Trophoblast cell (in vitro differentiated cells and primary cell): ENCODE results near the gene CR1L.
A peak's percentile ranks its signal among the peaks of the same experiment; 100 is the strongest.

Experiments
- DNase-seq, 2 donors: peaks; one replicate each; pipeline ENCODE4 v3.0.0-alpha.2; 2016
- H2AFZ ChIP-seq: 2 replicates; pipeline ENCODE4 v1.6.1; 2013; ENCODE audit warnings: low read length, moderate library complexity, mild to moderate bottlenecking; ENCODE audit not compliant: insufficient read depth, poor library complexity
- H2AK5ac ChIP-seq: 2 replicates; pipeline ENCODE4 v1.6.1; 2013; ENCODE audit warnings: mild to moderate bottlenecking, low read length
- H2BK120ac ChIP-seq: 2 replicates; pipeline ENCODE4 v1.6.1; 2013; ENCODE audit warnings: low read length, mild to moderate bottlenecking, moderate library complexity; ENCODE audit not compliant: insufficient read depth, poor library complexity
- H2BK12ac ChIP-seq: 2 replicates; pipeline ENCODE4 v1.6.1; 2013; ENCODE audit warnings: mild to moderate bottlenecking, low read length, moderate library complexity
- H2BK5ac ChIP-seq: 2 replicates; pipeline ENCODE4 v1.6.1; 2013; ENCODE audit warnings: low read length, low read depth, moderate library complexity, mild to moderate bottlenecking; ENCODE audit not compliant: poor library complexity
- H3K14ac ChIP-seq: 2 replicates; pipeline ENCODE4 v1.6.1; 2013; ENCODE audit warnings: mild to moderate bottlenecking, low read length
- H3K18ac ChIP-seq: 2 replicates; pipeline ENCODE4 v1.6.1; 2013; ENCODE audit warnings: mild to moderate bottlenecking, low read length
- H3K23ac ChIP-seq: 2 replicates; pipeline ENCODE4 v1.6.1; 2013; ENCODE audit warnings: low read length
- H3K27ac ChIP-seq: 2 replicates; pipeline ENCODE4 v1.5.1; 2013; ENCODE audit warnings: low read depth, mild to moderate bottlenecking, inconsistent platforms, low read length, moderate library complexity
- H3K27me3 ChIP-seq: 2 replicates; pipeline ENCODE4 v1.6.1; 2013; ENCODE audit warnings: inconsistent platforms, mild to moderate bottlenecking, low read length, moderate library complexity; ENCODE audit not compliant: insufficient read depth
- H3K36me3 ChIP-seq, 2 experiments: 1 replicate in 1 of 2; 2 replicates in 1 of 2; pipeline ENCODE4 v1.6.1; 2013; ENCODE audit warnings: low read length in 2 of 2, mild to moderate bottlenecking in 2 of 2, moderate library complexity in 1 of 2; ENCODE audit not compliant: insufficient read depth in 2 of 2, control insufficient read depth in 1 of 2
- H3K4ac ChIP-seq: 2 replicates; pipeline ENCODE4 v1.6.1; 2013; ENCODE audit warnings: low read depth, mild to moderate bottlenecking, low read length, moderate library complexity
- H3K4me1 ChIP-seq, 2 experiments: 1 replicate in 1 of 2; 2 replicates in 1 of 2; pipeline ENCODE4 v1.6.1; 2013; ENCODE audit warnings: low read length in 2 of 2, mild to moderate bottlenecking in 2 of 2, moderate library complexity in 1 of 2; ENCODE audit not compliant: insufficient read depth in 2 of 2, control insufficient read depth in 1 of 2
- H3K4me2 ChIP-seq: 2 replicates; pipeline ENCODE4 v1.6.1; 2013; ENCODE audit warnings: inconsistent platforms, mild to moderate bottlenecking, low read length, moderate library complexity
- H3K4me3 ChIP-seq: 2 replicates; pipeline ENCODE4 v1.5.1; 2013; ENCODE audit warnings: mild to moderate bottlenecking, low read depth, low read length, inconsistent platforms
- H3K79me1 ChIP-seq: one replicate; pipeline ENCODE4 v1.6.1; 2013; ENCODE audit warnings: low read length
- H3K79me2 ChIP-seq: 2 replicates; pipeline ENCODE4 v1.6.1; 2013; ENCODE audit warnings: low read length, mild to moderate bottlenecking; ENCODE audit not compliant: control insufficient read depth, insufficient read depth, poor library complexity
- H3K9ac ChIP-seq: 2 replicates; pipeline ENCODE4 v1.6.1; 2013; ENCODE audit warnings: mild to moderate bottlenecking, low read length
- H3K9me3 ChIP-seq: 2 replicates; pipeline ENCODE4 v1.6.1; 2013; ENCODE audit warnings: low read depth, mild to moderate bottlenecking, control low read depth, inconsistent platforms, low read length; ENCODE audit not compliant: insufficient read depth
- H4K12ac ChIP-seq: 2 replicates; pipeline ENCODE4 v1.6.1; 2013; ENCODE audit warnings: low read depth, mild to moderate bottlenecking, low read length, moderate library complexity
- H4K8ac ChIP-seq: 2 replicates; pipeline ENCODE4 v1.6.1; 2013; ENCODE audit warnings: low read depth, mild to moderate bottlenecking, low read length, moderate library complexity
- H4K91ac ChIP-seq: one replicate; pipeline ENCODE4 v1.6.1; 2013; ENCODE audit warnings: low read depth, mild to moderate bottlenecking, low read length, moderate library complexity
- WGBS: extraction: QIAGEN DNeasy Blood & Tissue Kit; methylation state at CpG from one replicate; pipeline ENCODE4 v1.1.7; 2013; ENCODE audit warnings: missing lambda C conversion rate; ENCODE audit not compliant: insufficient read length, insufficient coverage; ENCODE audit errors: extremely low coverage; 5-methylcytosine and 5-hydroxymethylcytosine counted together

The CR1L gene

GRCh38 chr1:207762622-207763021 is 117.7 kb downstream of the CR1L start:
- Histone ChIP-seq H2BK12ac (no peak overlapping the region), H2BK120ac (no peak overlapping the region), H3K4me1 (no peaks in the 10 kb centered on the region), H2AK5ac (no peak overlapping the region), H4K8ac (no peak overlapping the region), H4K12ac (no peak overlapping the region), H3K18ac (no peak overlapping the region), H3K4ac (no peak overlapping the region), H3K14ac (no peak overlapping the region), H3K27me3 (no peaks in the 10 kb centered on the region), H2AFZ (no peak overlapping the region), H3K36me3 (peaks cover 23 to 25% of the 10 kb centered on the region in 2 experiments), H3K9ac (no peak overlapping the region), H3K23ac (no peak overlapping the region), H3K79me1 (no peaks in the 10 kb centered on the region), H3K9me3 (no peaks in the 10 kb centered on the region), H2BK5ac (no peak overlapping the region), H3K79me2 (no peaks in the 10 kb centered on the region), H3K27ac (no peak overlapping the region), H4K91ac (no peak overlapping the region), H3K4me2 (no peak overlapping the region), H3K4me3 (no peak overlapping the region)
- no CpG with 5 or more reads among the region's 13 CpGs for WGBS
- no peak for DNase-seq

GRCh38 chr1:207763091-207763490 is 118.2 kb downstream of the CR1L start:
- no peak for DNase-seq
- Histone ChIP-seq H3K27ac (no peak overlapping the region), H3K4ac (no peak overlapping the region), H3K9me3 (no peaks in the 10 kb centered on the region), H4K91ac (no peak overlapping the region), H3K27me3 (no peaks in the 10 kb centered on the region), H3K14ac (no peak overlapping the region), H3K4me3 (no peak overlapping the region), H2BK5ac (no peak overlapping the region), H2AFZ (no peak overlapping the region), H2BK120ac (no peak overlapping the region), H3K23ac (no peak overlapping the region), H3K4me2 (no peak overlapping the region), H4K12ac (peak overlapping the region; percentile 86), H4K8ac (no peak overlapping the region), H3K79me1 (no peaks in the 10 kb centered on the region), H3K9ac (no peak overlapping the region), H3K79me2 (no peaks in the 10 kb centered on the region), H3K4me1 (no peaks in the 10 kb centered on the region), H2AK5ac (no peak overlapping the region), H2BK12ac (no peak overlapping the region), H3K18ac (peak overlapping the region; percentile 75), H3K36me3 (peaks cover 23 to 25% of the 10 kb centered on the region in 2 experiments)
- no CpG with 5 or more reads among the region's 10 CpGs for WGBS

- Histone ChIP-seq H2BK5ac (no peak overlapping the region), H3K79me1 (no peaks in the 10 kb centered on the region), H3K27ac (no peak overlapping the region), H3K4me3 (no peak overlapping the region), H2BK12ac (no peak overlapping the region), H3K4me1 (no peaks in the 10 kb centered on the region), H2AK5ac (no peak overlapping the region), H2BK120ac (no peak overlapping the region), H3K9ac (no peak overlapping the region), H3K4me2 (no peak overlapping the region), H3K9me3 (no peaks in the 10 kb centered on the region), H4K12ac (no peak overlapping the region), H3K23ac (no peak overlapping the region), H2AFZ (no peak overlapping the region), H4K8ac (no peak overlapping the region), H3K18ac (no peak overlapping the region), H3K27me3 (no peaks in the 10 kb centered on the region), H4K91ac (no peak overlapping the region), H3K79me2 (no peaks in the 10 kb centered on the region), H3K36me3 (peaks cover 24 to 27% of the 10 kb centered on the region in 2 experiments), H3K14ac (no peak overlapping the region), H3K4ac (no peak overlapping the region)
- no CpG with 5 or more reads among the region's 9 CpGs for WGBS
- no peak for DNase-seq
Observed at GRCh38 chr1:207763972-207764371, 119.0 kb downstream of the CR1L start.

GRCh38 chr1:207766569-207766968 is 121.6 kb downstream of the CR1L start:
- no CpG with 5 or more reads among the region's 1 CpG for WGBS

More at GRCh38 chr1:207766569-207766968, 121.6 kb downstream of the CR1L start:
- Histone ChIP-seq H4K91ac (no peak overlapping the region), H2BK12ac (no peak overlapping the region), H3K18ac (no peak overlapping the region), H3K9ac (no peak overlapping the region), H3K79me2 (no peaks in the 10 kb centered on the region), H3K4me2 (no peak overlapping the region), H3K23ac (no peak overlapping the region), H3K9me3 (no peaks in the 10 kb centered on the region), H3K27me3 (no peaks in the 10 kb centered on the region), H3K14ac (no peak overlapping the region), H3K4me3 (no peak overlapping the region), H2BK120ac (no peak overlapping the region), H2BK5ac (no peak overlapping the region), H3K36me3 (peaks cover 21 to 24% of the 10 kb centered on the region in 2 experiments), H3K79me1 (no peaks in the 10 kb centered on the region), H3K27ac (no peak overlapping the region), H2AK5ac (no peak overlapping the region), H4K8ac (no peak overlapping the region), H3K4me1 (no peaks in the 10 kb centered on the region), H3K4ac (no peak overlapping the region), H2AFZ (no peak overlapping the region), H4K12ac (no peak overlapping the region)
- no peak for DNase-seq
